ENCODE measurements around the gene DISC1.

DISC1 gene

DNA sequence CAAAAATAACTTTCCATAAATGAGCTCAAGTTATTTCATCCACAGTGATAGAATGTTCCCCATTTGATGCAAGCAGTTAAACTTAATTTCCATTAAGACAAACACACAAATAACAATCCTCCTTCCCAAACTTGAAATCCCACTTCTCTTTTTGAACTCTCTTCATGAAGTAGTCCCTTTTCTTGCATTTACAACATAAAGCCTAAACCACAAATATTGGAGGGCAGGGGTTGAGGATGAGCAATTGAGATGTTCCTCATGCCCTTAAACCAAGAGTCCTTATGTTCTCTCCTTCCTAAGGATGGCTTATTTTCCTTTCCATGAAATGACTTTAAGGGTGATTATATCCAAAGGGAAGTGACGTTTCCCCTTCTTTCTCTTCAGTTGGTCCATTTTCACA is 228.8 kb downstream of the DISC1 start:
- no peak overlapping the region for H3K27ac ChIP-seq (ENCODE audit: low read length)
- no peaks in the 10 kb centered on the region for H3K9me3 ChIP-seq (ENCODE audit: insufficient read depth, low read length)
- TF ChIP-seq, protein P1, sequence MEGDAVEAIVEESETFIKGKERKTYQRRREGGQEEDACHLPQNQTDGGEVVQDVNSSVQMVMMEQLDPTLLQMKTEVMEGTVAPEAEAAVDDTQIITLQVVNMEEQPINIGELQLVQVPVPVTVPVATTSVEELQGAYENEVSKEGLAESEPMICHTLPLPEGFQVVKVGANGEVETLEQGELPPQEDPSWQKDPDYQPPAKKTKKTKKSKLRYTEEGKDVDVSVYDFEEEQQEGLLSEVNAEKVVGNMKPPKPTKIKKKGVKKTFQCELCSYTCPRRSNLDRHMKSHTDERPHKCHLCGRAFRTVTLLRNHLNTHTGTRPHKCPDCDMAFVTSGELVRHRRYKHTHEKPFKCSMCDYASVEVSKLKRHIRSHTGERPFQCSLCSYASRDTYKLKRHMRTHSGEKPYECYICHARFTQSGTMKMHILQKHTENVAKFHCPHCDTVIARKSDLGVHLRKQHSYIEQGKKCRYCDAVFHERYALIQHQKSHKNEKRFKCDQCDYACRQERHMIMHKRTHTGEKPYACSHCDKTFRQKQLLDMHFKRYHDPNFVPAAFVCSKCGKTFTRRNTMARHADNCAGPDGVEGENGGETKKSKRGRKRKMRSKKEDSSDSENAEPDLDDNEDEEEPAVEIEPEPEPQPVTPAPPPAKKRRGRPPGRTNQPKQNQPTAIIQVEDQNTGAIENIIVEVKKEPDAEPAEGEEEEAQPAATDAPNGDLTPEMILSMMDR (IDR thresholded peaks at IDR 0.05; ENCODE audit: low read depth, low read length), result no peak
- TF ChIP-seq EZH2phosphoT487 (IDR thresholded peaks at IDR 0.05; ENCODE audit: low read depth), result no peak
- no peaks in the 10 kb centered on the region for H3K79me2 ChIP-seq (ENCODE audit: low read length)
- H3K27me3 ChIP-seq (ENCODE audit: low read depth, low read length), result peaks cover 22% of the 10 kb centered on the region
- no peaks in the 10 kb centered on the region for H4K20me1 ChIP-seq (ENCODE audit: insufficient read depth, low read length)
- no peak overlapping the region for H2AFZ ChIP-seq (ENCODE audit: low read depth, low read length)
- no peak overlapping the region for H3K4me3 ChIP-seq (ENCODE audit: low read length)
- no peak overlapping the region for H3K9ac ChIP-seq (ENCODE audit: low read length)
- H3K4me2 ChIP-seq (ENCODE audit: low read length), result no peak overlapping the region
- H3K36me3 ChIP-seq (replicated peaks; ENCODE audit: low read depth, low read length), result no peaks in the 10 kb centered on the region
- H3K4me1 ChIP-seq (ENCODE audit: low read length), result no peaks in the 10 kb centered on the region

GRCh38 chr1:231855926-231856325 is 229.3 kb downstream of the DISC1 start:
- Histone ChIP-seq H3K27ac (ENCODE audit: low read length) (no peak overlapping the region), H3K9ac (ENCODE audit: low read length) (no peak overlapping the region), H3K27me3 (ENCODE audit: low read depth, low read length) (peaks cover 24% of the 10 kb centered on the region), H2AFZ (ENCODE audit: low read depth, low read length) (no peak overlapping the region), H3K79me2 (ENCODE audit: low read length) (no peaks in the 10 kb centered on the region), H3K4me2 (ENCODE audit: low read length) (no peak overlapping the region), H3K36me3 (replicated peaks; ENCODE audit: low read depth, low read length) (no peaks in the 10 kb centered on the region), H3K4me3 (ENCODE audit: low read length) (no peak overlapping the region), H3K9me3 (ENCODE audit: insufficient read depth, low read length) (no peaks in the 10 kb centered on the region), H3K4me1 (ENCODE audit: low read length) (no peaks in the 10 kb centered on the region), H4K20me1 (ENCODE audit: insufficient read depth, low read length) (no peaks in the 10 kb centered on the region)
- TF ChIP-seq EZH2phosphoT487 (IDR thresholded peaks at IDR 0.05; ENCODE audit: low read depth), result no peak
- TF ChIP-seq, protein P1 (IDR thresholded peaks at IDR 0.05; ENCODE audit: low read depth, low read length), result no peak

GRCh38 chr1:231856426-231856825 is 229.8 kb downstream of the DISC1 start:
- Histone ChIP-seq H3K27me3 (ENCODE audit: low read depth, low read length) (peaks cover 24% of the 10 kb centered on the region), H4K20me1 (ENCODE audit: insufficient read depth, low read length) (no peaks in the 10 kb centered on the region), H2AFZ (ENCODE audit: low read depth, low read length) (no peak overlapping the region), H3K79me2 (ENCODE audit: low read length) (no peaks in the 10 kb centered on the region), H3K4me2 (ENCODE audit: low read length) (no peak overlapping the region), H3K4me3 (ENCODE audit: low read length) (no peak overlapping the region), H3K36me3 (replicated peaks; ENCODE audit: low read depth, low read length) (no peaks in the 10 kb centered on the region), H3K9ac (ENCODE audit: low read length) (no peak overlapping the region), H3K9me3 (ENCODE audit: insufficient read depth, low read length) (no peaks in the 10 kb centered on the region), H3K4me1 (ENCODE audit: low read length) (no peaks in the 10 kb centered on the region), H3K27ac (ENCODE audit: low read length) (no peak overlapping the region)
- no peak for TF ChIP-seq EZH2phosphoT487 (IDR thresholded peaks at IDR 0.05; ENCODE audit: low read depth)
- TF ChIP-seq, protein P1 (IDR thresholded peaks at IDR 0.05; ENCODE audit: low read depth, low read length), result no peak

DNA sequence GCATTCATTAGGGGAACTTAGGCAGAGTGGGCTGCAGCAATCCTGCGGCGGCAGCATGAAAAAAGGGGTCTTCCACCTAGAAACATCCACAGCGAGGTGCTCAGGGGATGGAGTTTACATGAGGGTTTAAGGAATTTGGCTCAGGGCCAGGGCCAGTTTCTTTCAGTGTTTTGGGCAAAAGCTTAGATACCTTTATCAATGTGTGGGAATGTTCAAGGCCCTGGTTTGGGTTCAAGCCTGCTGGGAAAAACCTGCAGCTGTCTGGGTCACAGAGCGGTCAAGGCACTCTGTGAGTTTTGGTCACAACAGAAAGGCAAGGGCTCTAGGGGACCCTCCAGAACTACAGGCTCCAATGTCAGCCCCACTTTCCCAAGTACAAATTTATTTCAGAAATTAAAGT is 230.3 kb downstream of the DISC1 start:
- Histone ChIP-seq H2AFZ (ENCODE audit: low read depth, low read length) (no peak overlapping the region), H3K4me2 (ENCODE audit: low read length) (no peak overlapping the region), H3K27ac (ENCODE audit: low read length) (no peak overlapping the region), H3K9me3 (ENCODE audit: insufficient read depth, low read length) (no peaks in the 10 kb centered on the region), H3K4me1 (ENCODE audit: low read length) (no peaks in the 10 kb centered on the region), H3K36me3 (replicated peaks; ENCODE audit: low read depth, low read length) (no peaks in the 10 kb centered on the region), H3K79me2 (ENCODE audit: low read length) (no peaks in the 10 kb centered on the region), H3K27me3 (ENCODE audit: low read depth, low read length) (peaks cover 24% of the 10 kb centered on the region), H3K9ac (ENCODE audit: low read length) (no peak overlapping the region), H4K20me1 (ENCODE audit: insufficient read depth, low read length) (no peaks in the 10 kb centered on the region), H3K4me3 (ENCODE audit: low read length) (no peak overlapping the region)
- no peak for TF ChIP-seq EZH2phosphoT487 (IDR thresholded peaks at IDR 0.05; ENCODE audit: low read depth)
- TF ChIP-seq, protein P1 (IDR thresholded peaks at IDR 0.05; ENCODE audit: low read depth, low read length), result no peak
